HG03571 (cell line): ENCODE data around the gene CIAO2B.

Experiments used
- ATAC-seq: cut with Tn5 transposase; IDR thresholded peaks from one replicate; pipeline ENCODE4 v1.9.1; 2021; ENCODE audit not compliant: unreplicated experiment

Gene CIAO2B

GRCh38 chr16:66890799-66891198 lies 43.4 kb downstream of the CIAO2B start:
- ATAC-seq, result no peak

- no peak for ATAC-seq
Measured at GRCh38 chr16:66889622-66890021, 44.6 kb downstream of the CIAO2B start.

- no peak for ATAC-seq
Measured at GRCh38 chr16:66888647-66889615, 45.3 kb downstream of the CIAO2B start.

GRCh38 chr16:66886914-66887313 lies 47.3 kb downstream of the CIAO2B start:
- ATAC-seq, result no peak

GRCh38 chr16:66886321-66886720 lies 47.9 kb downstream of the CIAO2B start:
- no peak for ATAC-seq

GRCh38 chr16:66885491-66885890 lies 48.7 kb downstream of the CIAO2B start:
- ATAC-seq, result no peak

GRCh38 chr16:66882702-66883101 lies 51.5 kb downstream of the CIAO2B start:
- ATAC-seq, result no peak
